ENCODE measurements around the gene MKLN1.

GRCh38 chr7:131525820-131526219 lies 198.1 kb downstream of the MKLN1 start:
- TF ChIP-seq CTCF (IDR thresholded peaks at IDR 0.05) (no peak), EZH2 (IDR thresholded peaks at IDR 0.05; ENCODE audit: borderline replicate concordance, insufficient read depth, low read depth, low read length, poor library complexity, severe bottlenecking) (no peak)

All from B cell (primary cell).